Neural cell (in vitro differentiated cells): ENCODE measurements around the gene DDX5. TPM values are rescaled to one million over a fixed set of nuclear protein-coding genes. Genes with fewer than 3 reads are reported as not detected.

Experiments
- H2AFZ ChIP-seq: fragments of 200-600, 300-800 bp; sonication (generic), shearing (Covaris generic); 2 replicates; pipeline ENCODE4 v1.6.0; 2014; ENCODE audit warnings: low read depth, mild to moderate bottlenecking, antibody characterized with exemption, low read length, moderate library complexity
- H3F3A ChIP-seq: fragments of 200-600 bp; shearing (Covaris generic); 2 replicates; pipeline ENCODE4 v1.6.1; 2016; ENCODE audit warnings: mild to moderate bottlenecking, moderate library complexity, mixed read lengths, antibody characterized with exemption, low read length; ENCODE audit not compliant: insufficient read depth, poor library complexity, severe bottlenecking
- H3K27ac ChIP-seq: fragments of 200-600, 300-800 bp; sonication (generic), shearing (Covaris generic); 2 replicates; pipeline ENCODE4 v1.5.1; 2014; ENCODE audit warnings: mild to moderate bottlenecking, low read length, moderate library complexity
- H3K27me3 ChIP-seq: fragments of 300-800, 200-600 bp; sonication (generic), shearing (Covaris generic); 2 replicates; pipeline ENCODE4 v1.6.0; 2014; ENCODE audit warnings: mild to moderate bottlenecking, low read depth, low read length, moderate library complexity; ENCODE audit not compliant: insufficient read depth
- H3K36me3 ChIP-seq: fragments of 300-800, 200-600 bp; sonication (generic), shearing (Covaris generic); 2 replicates; pipeline ENCODE4 v1.5.1; 2014; ENCODE audit warnings: mild to moderate bottlenecking, antibody characterized with exemption, low read length, moderate library complexity; ENCODE audit not compliant: insufficient read depth
- H3K4me2 ChIP-seq: fragments of 300-800, 200-600 bp; sonication (generic), shearing (Covaris generic); 2 replicates; pipeline ENCODE4 v1.6.0; 2014; ENCODE audit warnings: mild to moderate bottlenecking, low read length
- H3K4me3 ChIP-seq: fragments of 300-800, 200-600 bp; sonication (generic), shearing (Covaris generic); 2 replicates; pipeline ENCODE4 v1.5.1; 2014; ENCODE audit warnings: mild to moderate bottlenecking, low read length, moderate library complexity
- H3K79me2 ChIP-seq: fragments of 200-600 bp; shearing (Covaris generic); replicated peaks from 2 replicates; pipeline ENCODE4 v1.6.0; 2014; ENCODE audit warnings: mild to moderate bottlenecking, low read length, moderate library complexity; ENCODE audit not compliant: insufficient read depth
- H3K9ac ChIP-seq: fragments of 300-800, 200-600 bp; sonication (generic), shearing (Covaris generic); 2 replicates; pipeline ENCODE4 v1.6.1; 2016; ENCODE audit warnings: mild to moderate bottlenecking, low read length, mixed read lengths
- H3K9me2 ChIP-seq: fragments of 200-600 bp; shearing (Covaris generic); 2 replicates; pipeline ENCODE4 v1.6.1; 2016; ENCODE audit warnings: mild to moderate bottlenecking, low read length, mixed read lengths; ENCODE audit not compliant: insufficient read depth
- H3K9me3 ChIP-seq: fragments of 200-600, 300-800 bp; sonication (generic), shearing (Covaris generic); 2 replicates; pipeline ENCODE4 v1.6.1; 2016; ENCODE audit warnings: mild to moderate bottlenecking, mixed run types, low read length, moderate library complexity, mixed read lengths
- H4K20me1 ChIP-seq: fragments of 200-600 bp; shearing (Covaris generic); 2 replicates; pipeline ENCODE4 v1.6.1; 2016; ENCODE audit warnings: mild to moderate bottlenecking, mixed run types; ENCODE audit not compliant: insufficient read depth
- EP300 ChIP-seq: fragments of 450-650 bp; conservative IDR thresholded peaks from 2 replicates; pipeline ENCODE4 v1.6.1; 2014; ENCODE audit warnings: antibody characterized with exemption, mild to moderate bottlenecking, moderate library complexity; ENCODE audit not compliant: poor library complexity, severe bottlenecking
- EZH2 ChIP-seq: fragments of 200-600, 300-800 bp; shearing (Covaris generic), sonication (generic); IDR thresholded peaks from 2 replicates; pipeline ENCODE4 v1.6.1; 2014; ENCODE audit warnings: antibody characterized with exemption, low read length, borderline replicate concordance, mild to moderate bottlenecking; ENCODE audit not compliant: insufficient read depth, poor library complexity, severe bottlenecking
- MXI1 ChIP-seq: fragments of 450-650 bp; conservative IDR thresholded peaks from 2 replicates; pipeline ENCODE4 v1.6.1; 2014; ENCODE audit warnings: antibody characterized with exemption, mild to moderate bottlenecking; ENCODE audit not compliant: poor library complexity, severe bottlenecking
- POLR2AphosphoS5 ChIP-seq: IDR thresholded peaks from 2 replicates; pipeline ENCODE4 v1.6.1; 2012
- RAD21 ChIP-seq: fragments of 450-650 bp; conservative IDR thresholded peaks from 2 replicates; pipeline ENCODE4 v1.6.1; 2014; ENCODE audit warnings: antibody characterized with exemption, mild to moderate bottlenecking, moderate library complexity
- SMC3 ChIP-seq: fragments of 450-650 bp; conservative IDR thresholded peaks from 2 replicates; pipeline ENCODE4 v1.6.1; 2014; ENCODE audit warnings: antibody characterized with exemption, mild to moderate bottlenecking, moderate library complexity; ENCODE audit not compliant: poor library complexity
- TAF1 ChIP-seq: IDR thresholded peaks from 2 replicates; pipeline ENCODE4 v1.6.1; 2012; ENCODE audit warnings: low read depth
- polyA plus RNA-seq: library from polyadenylated mRNA; depleted of rRNA; stranded (reverse); fragments of >200 nt; gene quantifications from 2 replicates; pipeline ENCODE4 v1.2.3, GENCODE V29; 2014
- TF ChIP-seq, protein P1 (sequence below): IDR thresholded peaks from 2 replicates; pipeline ENCODE4 v1.6.1; 2012; ENCODE audit warnings: borderline replicate concordance
- TF ChIP-seq, protein P2 (sequence below): fragments of 450-650 bp; IDR thresholded peaks from 2 replicates; pipeline ENCODE4 v1.5.1; 2014; ENCODE audit warnings: antibody characterized with exemption, mild to moderate bottlenecking, moderate library complexity; ENCODE audit not compliant: poor library complexity, severe bottlenecking

The DDX5 gene
- polyA plus RNA-seq, 1 donor from 2014 or later, result 2,358 TPM

GRCh38 chr17:64466019-64466735 lies 39.9 kb downstream of the DDX5 start:
- Histone ChIP-seq H3K9ac (no peak overlapping the region), H4K20me1 (no peaks in the 10 kb centered on the region), H3K27ac (no peak overlapping the region), H3F3A (no peaks in the 10 kb centered on the region), H3K36me3 (no peaks in the 10 kb centered on the region), H3K79me2 (no peaks in the 10 kb centered on the region), H3K4me2 (no peak overlapping the region), H3K27me3 (no peaks in the 10 kb centered on the region), H3K9me2 (no peaks in the 10 kb centered on the region), H2AFZ (no peak overlapping the region), H3K9me3 (no peaks in the 10 kb centered on the region), H3K4me3 (no peak overlapping the region)
- TF ChIP-seq RAD21, result no peak

DNA sequence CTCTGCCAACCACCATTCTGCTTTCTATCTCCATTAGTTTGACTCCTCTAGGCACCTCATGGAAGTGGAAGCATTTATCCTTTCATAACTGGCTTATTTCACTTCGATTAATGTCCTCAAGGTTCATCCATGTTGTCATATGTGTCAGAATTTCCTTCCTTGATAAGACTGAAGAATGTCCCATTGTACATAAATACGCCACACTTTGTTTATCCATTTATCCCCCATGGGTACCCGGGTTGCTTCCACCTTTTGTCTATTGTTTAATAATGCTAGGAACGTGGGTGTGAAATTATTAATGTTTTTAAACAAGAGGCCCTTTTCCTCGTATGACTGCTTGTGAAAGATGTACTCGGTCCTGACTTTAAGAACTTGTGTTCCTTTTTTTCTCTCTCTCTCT lies 44.3 kb downstream of the DDX5 start:
- H3K27me3 ChIP-seq, result no peaks in the 10 kb centered on the region
- no peak overlapping the region for H3K4me3 ChIP-seq
- no peak overlapping the region for H2AFZ ChIP-seq
- TF ChIP-seq EP300, result no peak
- no peak for TF ChIP-seq TAF1
- TF ChIP-seq EZH2, result no peak
- TF ChIP-seq, protein P1, sequence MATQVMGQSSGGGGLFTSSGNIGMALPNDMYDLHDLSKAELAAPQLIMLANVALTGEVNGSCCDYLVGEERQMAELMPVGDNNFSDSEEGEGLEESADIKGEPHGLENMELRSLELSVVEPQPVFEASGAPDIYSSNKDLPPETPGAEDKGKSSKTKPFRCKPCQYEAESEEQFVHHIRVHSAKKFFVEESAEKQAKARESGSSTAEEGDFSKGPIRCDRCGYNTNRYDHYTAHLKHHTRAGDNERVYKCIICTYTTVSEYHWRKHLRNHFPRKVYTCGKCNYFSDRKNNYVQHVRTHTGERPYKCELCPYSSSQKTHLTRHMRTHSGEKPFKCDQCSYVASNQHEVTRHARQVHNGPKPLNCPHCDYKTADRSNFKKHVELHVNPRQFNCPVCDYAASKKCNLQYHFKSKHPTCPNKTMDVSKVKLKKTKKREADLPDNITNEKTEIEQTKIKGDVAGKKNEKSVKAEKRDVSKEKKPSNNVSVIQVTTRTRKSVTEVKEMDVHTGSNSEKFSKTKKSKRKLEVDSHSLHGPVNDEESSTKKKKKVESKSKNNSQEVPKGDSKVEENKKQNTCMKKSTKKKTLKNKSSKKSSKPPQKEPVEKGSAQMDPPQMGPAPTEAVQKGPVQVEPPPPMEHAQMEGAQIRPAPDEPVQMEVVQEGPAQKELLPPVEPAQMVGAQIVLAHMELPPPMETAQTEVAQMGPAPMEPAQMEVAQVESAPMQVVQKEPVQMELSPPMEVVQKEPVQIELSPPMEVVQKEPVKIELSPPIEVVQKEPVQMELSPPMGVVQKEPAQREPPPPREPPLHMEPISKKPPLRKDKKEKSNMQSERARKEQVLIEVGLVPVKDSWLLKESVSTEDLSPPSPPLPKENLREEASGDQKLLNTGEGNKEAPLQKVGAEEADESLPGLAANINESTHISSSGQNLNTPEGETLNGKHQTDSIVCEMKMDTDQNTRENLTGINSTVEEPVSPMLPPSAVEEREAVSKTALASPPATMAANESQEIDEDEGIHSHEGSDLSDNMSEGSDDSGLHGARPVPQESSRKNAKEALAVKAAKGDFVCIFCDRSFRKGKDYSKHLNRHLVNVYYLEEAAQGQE, result no peak
- TF ChIP-seq RAD21, result no peak
- TF ChIP-seq MXI1, result no peak
- TF ChIP-seq SMC3, result no peak
- no peak for TF ChIP-seq POLR2AphosphoS5
- TF ChIP-seq, protein P2, sequence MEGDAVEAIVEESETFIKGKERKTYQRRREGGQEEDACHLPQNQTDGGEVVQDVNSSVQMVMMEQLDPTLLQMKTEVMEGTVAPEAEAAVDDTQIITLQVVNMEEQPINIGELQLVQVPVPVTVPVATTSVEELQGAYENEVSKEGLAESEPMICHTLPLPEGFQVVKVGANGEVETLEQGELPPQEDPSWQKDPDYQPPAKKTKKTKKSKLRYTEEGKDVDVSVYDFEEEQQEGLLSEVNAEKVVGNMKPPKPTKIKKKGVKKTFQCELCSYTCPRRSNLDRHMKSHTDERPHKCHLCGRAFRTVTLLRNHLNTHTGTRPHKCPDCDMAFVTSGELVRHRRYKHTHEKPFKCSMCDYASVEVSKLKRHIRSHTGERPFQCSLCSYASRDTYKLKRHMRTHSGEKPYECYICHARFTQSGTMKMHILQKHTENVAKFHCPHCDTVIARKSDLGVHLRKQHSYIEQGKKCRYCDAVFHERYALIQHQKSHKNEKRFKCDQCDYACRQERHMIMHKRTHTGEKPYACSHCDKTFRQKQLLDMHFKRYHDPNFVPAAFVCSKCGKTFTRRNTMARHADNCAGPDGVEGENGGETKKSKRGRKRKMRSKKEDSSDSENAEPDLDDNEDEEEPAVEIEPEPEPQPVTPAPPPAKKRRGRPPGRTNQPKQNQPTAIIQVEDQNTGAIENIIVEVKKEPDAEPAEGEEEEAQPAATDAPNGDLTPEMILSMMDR, result no peak
- no peaks in the 10 kb centered on the region for H3K79me2 ChIP-seq
- H3K27ac ChIP-seq, result no peak overlapping the region
- H3K9me2 ChIP-seq, result no peaks in the 10 kb centered on the region
- no peak overlapping the region for H3K9ac ChIP-seq
- no peaks in the 10 kb centered on the region for H3K9me3 ChIP-seq
- H3F3A ChIP-seq, result no peaks in the 10 kb centered on the region
- H3K36me3 ChIP-seq, result no peaks in the 10 kb centered on the region
- H4K20me1 ChIP-seq, result no peaks in the 10 kb centered on the region
- no peak overlapping the region for H3K4me2 ChIP-seq
